Muscle of leg (tissue), 11 donors: ENCODE data around the gene EPS8L2. TPM values are rescaled to one million over a fixed set of nuclear protein-coding genes. Genes with fewer than 3 reads are reported as not detected.

Experiments used
- DNase-seq: peaks from one replicate; pipeline ENCODE4 v3.0.0; 2013
- H3K27ac ChIP-seq: one replicate; pipeline ENCODE4 v1.5.1; 2013; ENCODE audit warnings: mild to moderate bottlenecking, low read length, control low read depth
- H3K27me3 ChIP-seq: one replicate; pipeline ENCODE4 v1.6.1; 2013; ENCODE audit warnings: low read length; ENCODE audit not compliant: control insufficient read depth, insufficient read depth
- H3K36me3 ChIP-seq: one replicate; pipeline ENCODE4 v1.6.1; 2013; ENCODE audit warnings: low read length; ENCODE audit not compliant: control insufficient read depth, insufficient read depth
- H3K4me1 ChIP-seq: one replicate; pipeline ENCODE4 v1.6.1; 2013; ENCODE audit warnings: low read length; ENCODE audit not compliant: control insufficient read depth, insufficient read depth
- H3K4me3 ChIP-seq: one replicate; pipeline ENCODE4 v1.5.1; 2013; ENCODE audit warnings: low read length, control low read depth
- H3K9me3 ChIP-seq: replicated peaks from 2 replicates; pipeline ENCODE4 v1.6.1; 2013; ENCODE audit warnings: low read depth, low read length; ENCODE audit not compliant: control insufficient read depth
- WGBS: methylation state at CpG from one replicate; pipeline ENCODE4 v1.1.5; 2013; ENCODE audit warnings: missing lambda C conversion rate; ENCODE audit not compliant: insufficient coverage; 5-methylcytosine and 5-hydroxymethylcytosine counted together
- polyA plus RNA-seq, 8 donors: library from polyadenylated mRNA; unstranded; fragments of 120-200 nt; gene quantifications; one replicate each; pipeline versions ENCODE4 v1.2.1 to v1.2.3, GENCODE V29; 2013; ENCODE audit warnings: inconsistent platforms in 1 of 8, low replicate concordance in 1 of 8; ENCODE audit not compliant: insufficient read length in 8 of 8, insufficient read depth in 1 of 8
- total RNA-seq: library from RNA; stranded (reverse); fragments of 120-200 nt; gene quantifications from one replicate; pipeline ENCODE4 v1.2.4, GENCODE V29; 2013

EPS8L2 gene
- total and polyA plus RNA-seq, 9 donors = 1.5 to 14.1 (median 2.0) TPM

DNA sequence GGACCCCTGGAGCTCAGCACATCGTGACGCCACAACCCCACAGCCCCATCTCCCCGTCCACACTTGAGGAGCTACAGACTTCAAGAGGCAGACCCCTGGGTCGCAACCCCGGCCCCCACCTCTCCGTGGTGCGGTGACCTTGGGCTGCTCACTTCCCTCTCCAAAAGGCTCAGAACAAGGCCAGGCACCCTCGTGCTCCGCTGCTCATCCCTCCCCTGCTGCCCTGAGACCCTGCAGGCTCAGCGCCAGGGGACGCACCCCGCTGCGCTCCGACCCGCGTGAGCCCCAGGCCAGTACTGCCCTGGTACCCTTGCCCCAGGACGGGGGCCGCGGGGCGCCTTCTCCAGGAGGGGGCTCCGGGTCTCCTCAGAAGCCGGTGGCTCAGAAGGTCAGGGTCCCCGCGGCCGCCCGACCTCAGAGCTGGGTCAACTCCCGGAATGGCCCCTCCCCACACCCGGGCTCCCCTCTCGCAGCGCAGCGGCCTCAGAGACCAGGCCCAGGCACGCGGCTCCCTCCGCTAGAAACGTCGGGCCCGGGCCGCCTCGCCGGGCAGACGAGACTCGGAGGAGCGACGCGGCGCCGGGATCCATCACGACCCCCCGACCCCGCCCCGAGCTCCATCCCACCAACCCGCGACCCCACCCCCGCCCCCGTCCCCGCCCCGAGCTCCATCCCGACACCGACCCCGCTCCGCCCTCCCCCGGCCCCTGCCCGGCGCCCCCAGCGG, 70.7 kb downstream of the EPS8L2 start:
- peak; percentile 55 for DNase-seq
- H3K4me1 ChIP-seq = peaks cover 23% of the 10 kb centered on the region

More for the DNA sequence above, 70.7 kb downstream of the EPS8L2 start:
- Histone ChIP-seq H3K4me3 (peak overlapping the region; percentile 78), H3K27me3 (no peaks in the 10 kb centered on the region), H3K9me3 (no peaks in the 10 kb centered on the region), H3K36me3 (peaks cover 47% of the 10 kb centered on the region), H3K27ac (peak overlapping the region; percentile 9)
- WGBS = 0% methylated on average over 41 of the region's 65 CpGs

Other genes with a start within 250 kb of the EPS8L2 start
- 89.5 TPM for gene RNH1, start 199.0 kb upstream of the EPS8L2 start, total RNA-seq
- gene RNH1, start 199.0 kb upstream of the EPS8L2 start, polyA plus RNA-seq = 100 to 1,000 TPM in 4 of 8 donors, 10 to 100 TPM in 4; 89.6 to 107 (median 99.6) TPM
- gene HRAS, start 170.7 kb upstream of the EPS8L2 start, total RNA-seq = 90.4 TPM
- gene HRAS, start 170.7 kb upstream of the EPS8L2 start, polyA plus RNA-seq = 100 to 1,000 TPM in 5 of 8 donors, 10 to 100 TPM in 3; 78.8 to 143 (median 119) TPM
- gene LRRC56, start 168.7 kb upstream of the EPS8L2 start, total RNA-seq = 2.0 TPM
- 1 to 10 TPM; 1.7 to 8.4 (median 5.9) TPM for gene LRRC56, start 168.7 kb upstream of the EPS8L2 start, polyA plus RNA-seq
- gene LMNTD2, start 145.5 kb upstream of the EPS8L2 start, total RNA-seq = 0.22 TPM
- gene LMNTD2, start 145.5 kb upstream of the EPS8L2 start, polyA plus RNA-seq = 1 to 10 TPM in 2 of 8 donors, under 1 TPM in 6; 0.25 to 1.5 (median 0.62) TPM
- 2.3 TPM for gene RASSF7, start 145.3 kb upstream of the EPS8L2 start, total RNA-seq
- gene RASSF7, start 145.3 kb upstream of the EPS8L2 start, polyA plus RNA-seq = 1 to 10 TPM; 2.3 to 4.4 (median 2.6) TPM
- 13.1 TPM for gene PHRF1, start 129.8 kb upstream of the EPS8L2 start, total RNA-seq
- gene PHRF1, start 129.8 kb upstream of the EPS8L2 start, polyA plus RNA-seq = 10 to 100 TPM; 16.0 to 23.1 (median 20.2) TPM
- gene IRF7, start 90.3 kb upstream of the EPS8L2 start, total RNA-seq = 11.3 TPM
- 10 to 100 TPM in 3 of 8 donors, 1 to 10 TPM in 5; 7.8 to 14.7 (median 9.6) TPM for gene IRF7, start 90.3 kb upstream of the EPS8L2 start, polyA plus RNA-seq
- gene CDHR5, start 81.3 kb upstream of the EPS8L2 start, total RNA-seq = 0.75 TPM
- 10 to 100 TPM in 1 of 8 donors, 1 to 10 TPM in 6, under 1 TPM in 1; 0.65 to 33.7 (median 1.4) TPM for gene CDHR5, start 81.3 kb upstream of the EPS8L2 start, polyA plus RNA-seq
- 55.2 TPM for gene SCT, start 79.0 kb upstream of the EPS8L2 start, total RNA-seq
- gene SCT, start 79.0 kb upstream of the EPS8L2 start, polyA plus RNA-seq = 100 to 1,000 TPM in 2 of 8 donors, 10 to 100 TPM in 6; 37.0 to 126 (median 66.4) TPM
- 0.22 TPM for gene DRD4, start 69.0 kb upstream of the EPS8L2 start, total RNA-seq
- 1 to 10 TPM in 2 of 8 donors, under 1 TPM in 6; 0.18 to 2.0 (median 0.83) TPM for gene DRD4, start 69.0 kb upstream of the EPS8L2 start, polyA plus RNA-seq
- gene DEAF1, start 11.0 kb upstream of the EPS8L2 start, total RNA-seq = 22.7 TPM
- 10 to 100 TPM; 29.3 to 38.9 (median 31.7) TPM for gene DEAF1, start 11.0 kb upstream of the EPS8L2 start, polyA plus RNA-seq
- gene TMEM80, start 10.4 kb upstream of the EPS8L2 start, total RNA-seq = 11.8 TPM
- gene TMEM80, start 10.4 kb upstream of the EPS8L2 start, polyA plus RNA-seq = 10 to 100 TPM; 10.1 to 26.0 (median 20.1) TPM
- 62.7 TPM for gene TALDO1, start 41.2 kb downstream of the EPS8L2 start, total RNA-seq
- gene TALDO1, start 41.2 kb downstream of the EPS8L2 start, polyA plus RNA-seq = 10 to 100 TPM; 60.2 to 79.9 (median 71.3) TPM
- 18.1 TPM for gene GATD1, start 71.3 kb downstream of the EPS8L2 start, total RNA-seq
- 10 to 100 TPM; 38.9 to 53.2 (median 44.8) TPM for gene GATD1, start 71.3 kb downstream of the EPS8L2 start, polyA plus RNA-seq
- 0.04 TPM for gene CEND1, start 83.9 kb downstream of the EPS8L2 start, total RNA-seq
- gene CEND1, start 83.9 kb downstream of the EPS8L2 start, polyA plus RNA-seq = 1 to 10 TPM in 1 of 8 donors, under 1 TPM in 7; 0.36 to 1.5 (median 0.56) TPM
- 5.4 TPM for gene SLC25A22, start 92.0 kb downstream of the EPS8L2 start, total RNA-seq
- 10 to 100 TPM; 10.4 to 15.8 (median 14.2) TPM for gene SLC25A22, start 92.0 kb downstream of the EPS8L2 start, polyA plus RNA-seq
- gene PIDD1, start 99.0 kb downstream of the EPS8L2 start, total RNA-seq = 3.9 TPM
- 10 to 100 TPM in 4 of 8 donors, 1 to 10 TPM in 4; 5.5 to 13.7 (median 10.0) TPM for gene PIDD1, start 99.0 kb downstream of the EPS8L2 start, polyA plus RNA-seq
- 2,004 TPM for gene RPLP2, start 103.7 kb downstream of the EPS8L2 start, total RNA-seq
- gene RPLP2, start 103.7 kb downstream of the EPS8L2 start, polyA plus RNA-seq = 1,000 to 10,000 TPM; 1,485 to 2,136 (median 1,739) TPM
- gene PNPLA2, start 112.7 kb downstream of the EPS8L2 start, total RNA-seq = 9.0 TPM
- gene PNPLA2, start 112.7 kb downstream of the EPS8L2 start, polyA plus RNA-seq = 10 to 100 TPM; 19.4 to 46.1 (median 28.4) TPM
- gene CRACR2B, start 121.7 kb downstream of the EPS8L2 start, total RNA-seq = 6.9 TPM
- gene CRACR2B, start 121.7 kb downstream of the EPS8L2 start, polyA plus RNA-seq = 10 to 100 TPM in 7 of 8 donors, 1 to 10 TPM in 1; 7.7 to 22.0 (median 13.3) TPM
- gene CD151, start 126.7 kb downstream of the EPS8L2 start, total RNA-seq = 147 TPM
- 100 to 1,000 TPM; 133 to 178 (median 151) TPM for gene CD151, start 126.7 kb downstream of the EPS8L2 start, polyA plus RNA-seq
- 97.7 TPM for gene POLR2L, start 136.3 kb downstream of the EPS8L2 start, total RNA-seq
- gene POLR2L, start 136.3 kb downstream of the EPS8L2 start, polyA plus RNA-seq = 100 to 1,000 TPM; 114 to 147 (median 125) TPM
- 60.3 TPM for gene TSPAN4, start 136.6 kb downstream of the EPS8L2 start, total RNA-seq
- 10 to 100 TPM; 48.0 to 75.9 (median 65.1) TPM for gene TSPAN4, start 136.6 kb downstream of the EPS8L2 start, polyA plus RNA-seq
- gene CHID1, start 204.6 kb downstream of the EPS8L2 start, total RNA-seq = 30.5 TPM
- gene CHID1, start 204.6 kb downstream of the EPS8L2 start, polyA plus RNA-seq = 10 to 100 TPM; 60.4 to 77.4 (median 68.5) TPM
- 18.5 TPM for gene AP2A2, start 219.6 kb downstream of the EPS8L2 start, total RNA-seq
- gene AP2A2, start 219.6 kb downstream of the EPS8L2 start, polyA plus RNA-seq = 10 to 100 TPM; 38.3 to 61.4 (median 48.0) TPM